Measurements from ENCODE around the gene ATP6V1B1. TPM values are rescaled to one million over a fixed set of nuclear protein-coding genes. Genes with fewer than 3 reads are reported as not detected.

Gene ATP6V1B1
- polyA plus RNA-seq, 1 donor = 2.1 TPM

GRCh38 chr2:70943205-70943871 lies 7.6 kb downstream of the ATP6V1B1 start:
- DNase-seq (ENCODE audit: low read depth) = no peak

- no peak for DNase-seq (ENCODE audit: low read depth)
Observed at GRCh38 chr2:70944111-70944690, 8.5 kb downstream of the ATP6V1B1 start.

GRCh38 chr2:70946832-70947442 lies 11.2 kb downstream of the ATP6V1B1 start:
- no peak for DNase-seq (ENCODE audit: low read depth)

GRCh38 chr2:70947556-70948184 lies 12.0 kb downstream of the ATP6V1B1 start:
- no peak for DNase-seq (ENCODE audit: low read depth)

- peak; percentile 36 for DNase-seq (ENCODE audit: low read depth)
Observed at GRCh38 chr2:70948337-70949003, 12.8 kb downstream of the ATP6V1B1 start.

- DNase-seq (ENCODE audit: low read depth) = no peak
Observed at GRCh38 chr2:70949086-70949485, 13.4 kb downstream of the ATP6V1B1 start.

- DNase-seq (ENCODE audit: low read depth) = no peak
Observed at GRCh38 chr2:70954886-70955285, 19.2 kb downstream of the ATP6V1B1 start.

- no peak for DNase-seq (ENCODE audit: low read depth)
Observed at GRCh38 chr2:70956141-70956540, 20.4 kb downstream of the ATP6V1B1 start.

- DNase-seq (ENCODE audit: low read depth) = no peak
Observed at GRCh38 chr2:70957798-70958197, 22.1 kb downstream of the ATP6V1B1 start.

- DNase-seq (ENCODE audit: low read depth) = no peak
Observed at GRCh38 chr2:70958759-70959158, 23.1 kb downstream of the ATP6V1B1 start.

- no peak for DNase-seq (ENCODE audit: low read depth)
Observed at GRCh38 chr2:70959271-70959761, 23.6 kb downstream of the ATP6V1B1 start.

GRCh38 chr2:70959851-70960832 lies 24.4 kb downstream of the ATP6V1B1 start:
- no peak for DNase-seq (ENCODE audit: low read depth)

- DNase-seq (ENCODE audit: low read depth) = no peak
Observed at GRCh38 chr2:70960833-70961647, 25.3 kb downstream of the ATP6V1B1 start.

- no peak for DNase-seq (ENCODE audit: low read depth)
Observed at GRCh38 chr2:70961648-70961994, 25.9 kb downstream of the ATP6V1B1 start.

GRCh38 chr2:70962211-70962884 lies 26.6 kb downstream of the ATP6V1B1 start:
- DNase-seq (ENCODE audit: low read depth) = no peak

- DNase-seq (ENCODE audit: low read depth) = no peak
Observed at GRCh38 chr2:70962885-70963878, 27.5 kb downstream of the ATP6V1B1 start.

- no peak for DNase-seq (ENCODE audit: low read depth)
Observed at GRCh38 chr2:70964133-70964532, 28.4 kb downstream of the ATP6V1B1 start.
